Measurements from ENCODE around the gene FOXD2. TPM values are rescaled to one million over a fixed set of nuclear protein-coding genes. Genes with fewer than 3 reads are reported as not detected.
A peak's percentile ranks its signal among the peaks of the same experiment; 100 is the strongest.

FOXD2 gene
- polyA plus RNA-seq, 2 of the 4 experiments (the other 2 are of a cell fraction): 0.13 to 0.35 TPM

DNA sequence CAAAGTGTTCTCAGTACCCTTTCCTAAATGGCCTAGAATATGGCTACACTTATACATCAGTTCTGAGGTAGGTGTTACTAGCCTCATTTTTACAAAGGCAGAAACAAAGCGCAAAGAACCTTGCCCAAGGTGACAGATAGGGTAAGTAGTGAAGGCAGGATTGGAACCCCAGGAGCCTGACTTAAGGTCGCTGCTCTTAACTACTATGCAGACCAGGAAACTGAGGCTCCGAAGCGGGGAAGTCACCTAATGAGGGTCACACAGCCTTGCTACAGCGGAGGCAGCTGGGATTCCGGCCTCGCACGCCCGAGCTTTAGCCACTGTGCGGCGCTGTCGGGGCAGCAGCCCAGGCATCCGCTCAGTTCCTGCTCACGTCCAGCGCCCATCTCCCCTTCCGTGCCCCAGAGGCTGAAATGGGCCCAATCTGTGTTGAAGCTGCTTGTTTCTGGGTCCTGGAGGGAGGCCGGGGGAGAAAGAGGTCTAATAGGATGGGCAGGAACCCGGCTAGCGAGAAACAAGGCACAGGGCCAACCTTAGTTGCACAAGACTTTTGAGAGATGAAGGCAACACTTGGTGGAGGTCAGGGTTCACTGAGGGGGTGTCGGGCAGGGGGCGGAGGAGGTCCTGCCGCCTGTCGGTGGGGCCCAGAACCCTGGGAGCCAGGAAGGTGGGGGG, 1.4 kb upstream of the FOXD2 start:
- peak overlapping the region; percentile 78 for H3K4me2 ChIP-seq
- 6% methylated on average over 16 of the region's 23 CpGs for WGBS (ENCODE audit: missing lambda C conversion rate)
- peak; percentile 61 to 77 for ATAC-seq
- TF ChIP-seq CEBPB (IDR thresholded peaks at IDR 0.05) (peak in 1 of 2 experiments; percentile 62; a peak in 1 of 4 replicates), REST (IDR thresholded peaks at IDR 0.05) (no peak), SMC3 (IDR thresholded peaks at IDR 0.05) (peak; percentile 74), RAD21 (conservative IDR thresholded peaks at IDR 0.05 in 1 of 2, IDR thresholded peaks at IDR 0.05 in 1 of 2) (peak; percentile 61 to 65), SREBF2 (IDR thresholded peaks at IDR 0.05) (no peak)
- TF ChIP-seq, protein P1, sequence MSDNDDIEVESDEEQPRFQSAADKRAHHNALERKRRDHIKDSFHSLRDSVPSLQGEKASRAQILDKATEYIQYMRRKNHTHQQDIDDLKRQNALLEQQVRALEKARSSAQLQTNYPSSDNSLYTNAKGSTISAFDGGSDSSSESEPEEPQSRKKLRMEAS (IDR thresholded peaks at IDR 0.05): 0 out of 2 replicates have a peak, but pooled peaks have one; percentile 37
- TF ChIP-seq, protein P2, sequence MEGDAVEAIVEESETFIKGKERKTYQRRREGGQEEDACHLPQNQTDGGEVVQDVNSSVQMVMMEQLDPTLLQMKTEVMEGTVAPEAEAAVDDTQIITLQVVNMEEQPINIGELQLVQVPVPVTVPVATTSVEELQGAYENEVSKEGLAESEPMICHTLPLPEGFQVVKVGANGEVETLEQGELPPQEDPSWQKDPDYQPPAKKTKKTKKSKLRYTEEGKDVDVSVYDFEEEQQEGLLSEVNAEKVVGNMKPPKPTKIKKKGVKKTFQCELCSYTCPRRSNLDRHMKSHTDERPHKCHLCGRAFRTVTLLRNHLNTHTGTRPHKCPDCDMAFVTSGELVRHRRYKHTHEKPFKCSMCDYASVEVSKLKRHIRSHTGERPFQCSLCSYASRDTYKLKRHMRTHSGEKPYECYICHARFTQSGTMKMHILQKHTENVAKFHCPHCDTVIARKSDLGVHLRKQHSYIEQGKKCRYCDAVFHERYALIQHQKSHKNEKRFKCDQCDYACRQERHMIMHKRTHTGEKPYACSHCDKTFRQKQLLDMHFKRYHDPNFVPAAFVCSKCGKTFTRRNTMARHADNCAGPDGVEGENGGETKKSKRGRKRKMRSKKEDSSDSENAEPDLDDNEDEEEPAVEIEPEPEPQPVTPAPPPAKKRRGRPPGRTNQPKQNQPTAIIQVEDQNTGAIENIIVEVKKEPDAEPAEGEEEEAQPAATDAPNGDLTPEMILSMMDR (IDR thresholded peaks at IDR 0.05): peak; percentile 81
- POLR2A ChIA-PET: interaction anchor here (1.8 kb wide), 1 partner anchor 133 kb away, joined by 5 read pairs; no protein-coding TSS in a partner anchor
- no peaks in the 10 kb centered on the region for H3K9me3 ChIP-seq
- H3K4me1 ChIP-seq: peaks cover 12% of the 10 kb centered on the region; the same call in 1 of the 3 replicates
- peak overlapping the region; percentile 96 for H3K4me3 ChIP-seq
- FAIRE-seq: no peak
- peak; percentile 74 to 81 for DNase-seq (ENCODE audit: low read depth in 1 of 2, low spot score in 1 of 2)
- H3K27ac ChIP-seq: peak overlapping the region; percentile 95 to 99
- CTCF ChIA-PET: interaction anchor here (0.6 to 12.6 kb wide), 32 partner anchors 8 to 301 kb away, joined by 3 to 313 read pairs (median 4); no protein-coding TSS in a partner anchor

GRCh38 chr1:47436979-47437446, 831 bp upstream of the FOXD2 start:
- WGBS (ENCODE audit: missing lambda C conversion rate): 0% methylated on average over 3 of the region's 46 CpGs
- peak; percentile 58 for ATAC-seq
- ChIA-PET CTCF (interaction anchor here (0.7 to 12.6 kb wide), 48 partner anchors 8 to 326 kb away, joined by 3 to 313 read pairs (median 4); no protein-coding TSS in a partner anchor), POLR2A (interaction anchor here (0.7 to 1.8 kb wide), 8 partner anchors 41 to 290 kb away, joined by 3 to 13 read pairs (median 4); partner anchors contain the start of gene CMPK1)
- peaks cover 7% of the 10 kb centered on the region; the same call in 1 of the 3 replicates for H3K4me1 ChIP-seq
- no peaks in the 10 kb centered on the region for H3K9me3 ChIP-seq
- peak in 1 of 2 experiments; percentile 21 for DNase-seq (ENCODE audit: low read depth in 1 of 2, low spot score in 1 of 2)
- H3K4me3 ChIP-seq: peak overlapping the region; percentile 96
- TF ChIP-seq CHD2 (IDR thresholded peaks at IDR 0.05; ENCODE audit: low read length, partially characterized antibody) (no peak), HOXB5 (CRISPR knock-in tag; IDR thresholded peaks at IDR 0.05) (no peak)
- TF ChIP-seq, protein P1 (IDR thresholded peaks at IDR 0.05): no peak
- FAIRE-seq: no peak
- H3K27ac ChIP-seq: peak overlapping the region; percentile 95 to 99
- peak overlapping the region; percentile 78 for H3K4me2 ChIP-seq

- ATAC-seq: no peak
- FAIRE-seq: no peak
- Histone ChIP-seq H3K4me2 (peak overlapping the region; percentile 78), H3K4me3 (peak overlapping the region; percentile 96), H3K27ac (peak overlapping the region; percentile 95 to 99), H3K4me1 (peaks cover 7% of the 10 kb centered on the region; the same call in 1 of the 3 replicates), H3K9me3 (no peaks in the 10 kb centered on the region)
- DNase-seq (ENCODE audit: low read depth in 1 of 2, low spot score in 1 of 2): no peak
- TF ChIP-seq ZFP36 (IDR thresholded peaks at IDR 0.05; ENCODE audit: borderline replicate concordance, partially characterized antibody): no peak
- 0 out of 5 replicates have a peak, but pooled peaks of 1 of the 2 experiments have one; percentile 26 for TF ChIP-seq JUN (IDR thresholded peaks at IDR 0.05)
- no peak for TF ChIP-seq SMC3 (IDR thresholded peaks at IDR 0.05)
- TF ChIP-seq CEBPB (IDR thresholded peaks at IDR 0.05): no peak
- no peak for TF ChIP-seq TP53 (CRISPR knock-in tag; IDR thresholded peaks at IDR 0.05)
- TF ChIP-seq EP300 (IDR thresholded peaks at IDR 0.05): no peak
- POLR2A ChIA-PET: interaction anchor here (1.0 to 1.8 kb wide), 7 partner anchors 40 to 272 kb away, joined by 3 to 13 read pairs (median 4); partner anchors contain the start of gene CMPK1
- WGBS (ENCODE audit: missing lambda C conversion rate): 37% methylated on average over 8 of the region's 117 CpGs
- CTCF ChIA-PET: interaction anchor here (0.5 to 12.6 kb wide), 37 partner anchors 8 to 322 kb away, joined by 3 to 313 read pairs (median 5); no protein-coding TSS in a partner anchor
Measured at GRCh38 chr1:47438165-47439016, 547 bp downstream of the FOXD2 start.

All from A549 (cell line).